GM12891 (cell line): ENCODE results near the gene RETN.

Experiments used
- PAX5 ChIP-seq: IDR thresholded peaks from 2 replicates; pipeline ENCODE4 v1.6.1; 2011; ENCODE audit warnings: low read length, moderate library complexity, mild to moderate bottlenecking; ENCODE audit not compliant: insufficient read depth, severe bottlenecking
- POLR2A ChIP-seq: IDR thresholded peaks from 2 replicates; pipeline ENCODE4 v1.6.1; 2011; ENCODE audit warnings: low read depth, low read length, control low read depth
- POLR2AphosphoS5 ChIP-seq: IDR thresholded peaks from 2 replicates; pipeline ENCODE4 v1.6.1; 2011; ENCODE audit warnings: low read depth, low read length, control low read depth
- POU2F2 ChIP-seq: IDR thresholded peaks from 2 replicates; pipeline ENCODE4 v1.6.1; 2011; ENCODE audit warnings: low read depth, mild to moderate bottlenecking, control low read depth, low read length, moderate library complexity
- SPI1 ChIP-seq: IDR thresholded peaks from 2 replicates; pipeline ENCODE4 v1.6.1; 2011; ENCODE audit warnings: low read depth, low read length, control low read depth
- TAF1 ChIP-seq: IDR thresholded peaks from 2 replicates; pipeline ENCODE4 v1.6.1; 2011; ENCODE audit warnings: low read depth, low read length, control low read depth

GRCh38 chr19:7672522-7672921 lies 3.7 kb downstream of the RETN start:
- TF ChIP-seq POLR2A = no peak
- TF ChIP-seq PAX5 = no peak
- TF ChIP-seq POLR2AphosphoS5 = no peak
- no peak for TF ChIP-seq POU2F2
- TF ChIP-seq TAF1 = no peak
- TF ChIP-seq SPI1 = no peak
